Activated T-cell treated with anti-CD3 and anti-CD28 coated beads for 4 hours (primary cell): Measurements from ENCODE around the gene NEB.
"Not testable (repeated sequence)": the region's sequence is repeated elsewhere in the genome, so short reads cannot be mapped to it uniquely, and the experiment has no call there.

Source experiments
- DNase-seq: peaks from one replicate; pipeline ENCODE4 v3.0.0-alpha.2; 2020

Gene NEB

DNA sequence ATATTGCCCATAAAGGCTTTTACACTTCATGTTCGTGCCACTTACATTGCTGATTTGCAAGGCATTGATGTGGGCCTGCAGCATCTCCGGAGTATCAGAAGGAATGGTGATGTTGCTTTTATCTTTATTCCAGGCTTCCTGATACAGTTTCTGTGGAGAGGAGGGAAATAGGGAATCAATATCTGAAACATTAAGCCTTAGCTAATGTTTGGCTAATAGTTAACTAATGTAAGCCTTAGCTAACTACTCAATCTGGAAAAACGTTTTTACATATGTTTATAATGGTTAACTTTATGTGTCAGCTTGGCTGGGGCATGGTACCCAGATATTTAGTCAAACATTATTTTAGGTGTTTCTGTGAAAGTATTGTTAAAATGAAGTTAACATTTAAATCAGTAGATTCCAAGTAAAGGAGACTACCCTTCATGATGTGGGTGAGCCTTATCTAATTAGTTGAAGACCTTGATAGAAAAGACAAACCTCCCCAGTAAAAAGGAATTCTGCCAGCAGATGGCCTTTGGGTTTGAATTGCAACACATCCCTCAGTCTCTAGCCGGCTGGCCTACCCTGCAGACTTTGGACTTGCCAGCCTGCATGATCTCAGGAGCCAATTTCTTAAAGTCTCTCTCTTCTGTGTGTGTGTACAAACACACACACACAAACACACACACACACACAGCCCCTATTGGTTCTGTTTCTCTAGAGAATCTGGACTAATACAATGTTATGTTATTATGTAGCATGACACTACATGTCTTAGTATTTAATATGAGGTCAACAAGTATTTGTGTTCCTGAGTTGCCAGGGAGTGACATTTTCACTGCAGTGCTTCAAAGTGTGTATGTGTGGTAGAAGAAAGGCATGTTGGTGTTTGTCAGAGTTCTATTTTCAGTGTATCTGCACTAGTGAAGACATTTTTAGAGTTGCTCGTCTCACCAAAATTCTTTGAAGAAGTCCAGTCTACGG, 126.5 kb downstream of the NEB start:
- not testable (repeated sequence) for DNase-seq

DNA sequence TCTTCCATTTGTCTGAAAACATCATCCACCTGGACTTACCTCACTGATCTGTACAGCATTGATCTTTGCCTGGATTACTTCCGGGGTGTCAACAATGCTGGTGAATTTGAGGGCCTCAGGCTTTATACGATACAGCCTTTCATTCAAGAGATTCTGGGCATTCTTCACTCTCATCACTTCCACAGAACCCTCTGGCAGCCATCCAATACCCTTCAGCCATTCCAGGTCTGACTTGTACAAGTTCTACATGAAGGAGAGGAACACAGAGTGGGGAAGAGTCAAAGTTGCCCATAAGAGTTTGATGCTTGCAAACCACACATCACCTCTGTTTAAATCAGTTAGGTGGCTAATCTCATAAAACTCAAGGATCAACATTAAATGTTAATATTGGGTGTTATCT, 130.7 kb downstream of the NEB start:
- DNase-seq: not testable (repeated sequence)

DNA sequence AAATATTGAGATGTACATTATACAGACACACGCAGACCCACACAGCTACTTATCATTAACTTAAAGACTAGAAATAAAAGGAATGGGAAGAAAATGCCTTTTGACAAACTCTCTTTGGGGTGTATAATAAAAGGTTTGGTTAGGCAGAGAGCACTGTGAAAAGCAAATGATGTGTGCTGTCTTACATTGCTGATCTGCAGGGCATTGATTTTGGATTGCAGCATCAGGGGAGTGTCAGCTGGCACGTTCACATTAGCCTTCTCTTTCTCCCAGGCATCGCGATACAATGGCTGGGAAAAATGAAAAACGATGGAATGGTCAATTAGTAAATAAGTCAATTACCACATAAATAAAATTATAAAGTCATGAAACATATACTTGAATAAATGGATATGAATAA, 131.9 kb downstream of the NEB start:
- not testable (repeated sequence) for DNase-seq

DNA sequence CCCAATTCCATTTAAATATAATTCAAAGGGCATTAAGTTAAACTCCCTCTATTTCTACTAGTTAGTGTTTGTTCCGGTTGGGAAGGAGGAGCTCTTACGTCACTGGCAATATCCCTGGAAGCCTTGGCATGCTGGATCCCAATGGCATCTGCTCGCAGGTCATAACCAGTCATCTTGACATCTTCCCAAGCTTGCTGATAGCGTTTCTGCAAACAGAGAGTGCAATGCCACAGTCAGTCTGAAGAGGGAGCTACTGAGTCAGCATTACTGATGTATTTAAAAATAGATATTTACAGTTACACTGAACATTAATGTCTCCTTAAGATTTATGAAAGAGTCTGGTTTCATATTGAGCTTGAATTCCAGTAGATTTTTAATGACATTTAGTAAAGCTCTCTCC, 132.5 kb downstream of the NEB start:
- DNase-seq: not testable (repeated sequence)

DNA sequence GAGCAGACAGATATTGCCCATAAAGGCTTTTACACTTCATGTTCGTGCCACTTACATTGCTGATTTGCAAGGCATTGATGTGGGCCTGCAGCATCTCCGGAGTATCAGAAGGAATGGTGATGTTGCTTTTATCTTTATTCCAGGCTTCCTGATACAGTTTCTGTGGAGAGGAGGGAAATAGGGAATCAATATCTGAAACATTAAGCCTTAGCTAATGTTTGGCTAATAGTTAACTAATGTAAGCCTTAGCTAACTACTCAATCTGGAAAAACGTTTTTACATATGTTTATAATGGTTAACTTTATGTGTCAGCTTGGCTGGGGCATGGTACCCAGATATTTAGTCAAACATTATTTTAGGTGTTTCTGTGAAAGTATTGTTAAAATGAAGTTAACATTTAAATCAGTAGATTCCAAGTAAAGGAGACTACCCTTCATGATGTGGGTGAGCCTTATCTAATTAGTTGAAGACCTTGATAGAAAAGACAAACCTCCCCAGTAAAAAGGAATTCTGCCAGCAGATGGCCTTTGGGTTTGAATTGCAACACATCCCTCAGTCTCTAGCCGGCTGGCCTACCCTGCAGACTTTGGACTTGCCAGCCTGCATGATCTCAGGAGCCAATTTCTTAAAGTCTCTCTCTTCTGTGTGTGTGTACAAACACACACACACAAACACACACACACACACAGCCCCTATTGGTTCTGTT, 137.2 kb downstream of the NEB start:
- DNase-seq: not testable (repeated sequence)

DNA sequence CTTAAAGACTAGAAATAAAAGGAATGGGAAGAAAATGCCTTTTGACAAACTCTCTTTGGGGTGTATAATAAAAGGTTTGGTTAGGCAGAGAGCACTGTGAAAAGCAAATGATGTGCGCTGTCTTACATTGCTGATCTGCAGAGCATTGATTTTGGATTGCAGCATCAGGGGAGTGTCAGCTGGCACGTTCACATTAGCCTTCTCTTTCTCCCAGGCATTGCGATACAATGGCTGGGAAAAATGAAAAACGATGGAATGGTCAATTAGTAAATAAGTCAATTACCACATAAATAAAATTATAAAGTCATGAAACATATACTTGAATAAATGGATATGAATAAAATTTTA, 142.4 kb downstream of the NEB start:
- DNase-seq: not testable (repeated sequence)

DNA sequence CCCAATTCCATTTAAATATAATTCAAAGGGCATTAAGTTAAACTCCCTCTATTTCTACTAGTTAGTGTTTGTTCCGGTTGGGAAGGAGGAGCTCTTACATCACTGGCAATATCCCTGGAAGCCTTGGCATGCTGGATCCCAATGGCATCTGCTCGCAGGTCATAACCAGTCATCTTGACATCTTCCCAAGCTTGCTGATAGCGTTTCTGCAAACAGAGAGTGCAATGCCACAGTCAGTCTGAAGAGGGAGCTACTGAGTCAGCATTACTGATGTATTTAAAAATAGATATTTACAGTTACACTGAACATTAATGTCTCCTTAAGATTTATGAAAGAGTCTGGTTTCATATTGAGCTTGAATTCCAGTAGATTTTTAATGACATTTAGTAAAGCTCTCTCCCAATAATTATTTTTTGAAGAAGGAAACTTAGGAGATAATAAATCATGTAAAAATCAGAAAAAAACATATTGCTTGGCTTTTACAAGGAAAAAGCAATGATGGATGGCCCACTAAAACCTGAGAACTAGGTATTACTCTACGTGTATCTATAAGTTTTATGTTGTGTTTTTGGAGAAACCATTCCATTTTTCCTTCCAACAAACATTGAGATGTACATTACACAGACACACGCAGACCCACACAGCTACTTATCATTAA, 142.9 kb downstream of the NEB start:
- DNase-seq: not testable (repeated sequence)

DNA sequence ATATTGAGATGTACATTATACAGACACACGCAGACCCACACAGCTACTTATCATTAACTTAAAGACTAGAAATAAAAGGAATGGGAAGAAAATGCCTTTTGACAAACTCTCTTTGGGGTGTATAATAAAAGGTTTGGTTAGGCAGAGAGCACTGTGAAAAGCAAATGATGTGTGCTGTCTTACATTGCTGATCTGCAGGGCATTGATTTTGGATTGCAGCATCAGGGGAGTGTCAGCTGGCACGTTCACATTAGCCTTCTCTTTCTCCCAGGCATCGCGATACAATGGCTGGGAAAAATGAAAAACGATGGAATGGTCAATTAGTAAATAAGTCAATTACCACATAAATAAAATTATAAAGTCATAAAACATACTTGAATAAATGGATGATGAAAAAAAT, 153.0 kb downstream of the NEB start:
- DNase-seq: not testable (repeated sequence)

DNA sequence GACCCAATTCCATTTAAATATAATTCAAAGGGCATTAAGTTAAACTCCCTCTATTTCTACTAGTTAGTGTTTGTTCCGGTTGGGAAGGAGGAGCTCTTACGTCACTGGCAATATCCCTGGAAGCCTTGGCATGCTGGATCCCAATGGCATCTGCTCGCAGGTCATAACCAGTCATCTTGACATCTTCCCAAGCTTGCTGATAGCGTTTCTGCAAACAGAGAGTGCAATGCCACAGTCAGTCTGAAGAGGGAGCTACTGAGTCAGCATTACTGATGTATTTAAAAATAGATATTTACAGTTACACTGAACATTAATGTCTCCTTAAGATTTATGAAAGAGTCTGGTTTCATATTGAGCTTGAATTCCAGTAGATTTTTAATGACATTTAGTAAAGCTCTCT, 153.6 kb downstream of the NEB start:
- DNase-seq: not testable (repeated sequence)

DNA sequence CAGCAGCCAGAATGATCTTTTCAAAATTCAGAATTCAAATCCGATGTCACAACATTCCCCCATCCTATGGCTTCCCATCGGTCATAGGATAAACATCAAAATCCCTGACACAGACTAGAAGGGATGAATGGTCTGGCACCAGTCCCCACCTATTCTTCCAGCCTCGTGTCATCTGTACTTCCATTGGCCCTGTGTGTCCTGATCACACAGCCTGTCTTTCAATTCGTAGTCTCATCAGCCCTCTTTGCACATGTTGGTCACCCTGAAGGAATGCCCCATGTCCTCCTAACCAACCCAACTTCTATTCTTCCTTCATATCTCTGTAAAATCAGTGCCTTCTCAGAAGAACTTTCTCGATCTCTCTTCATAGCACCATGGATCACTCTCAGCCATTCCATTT, 157.2 kb downstream of the NEB start:
- DNase-seq: no peak

DNA sequence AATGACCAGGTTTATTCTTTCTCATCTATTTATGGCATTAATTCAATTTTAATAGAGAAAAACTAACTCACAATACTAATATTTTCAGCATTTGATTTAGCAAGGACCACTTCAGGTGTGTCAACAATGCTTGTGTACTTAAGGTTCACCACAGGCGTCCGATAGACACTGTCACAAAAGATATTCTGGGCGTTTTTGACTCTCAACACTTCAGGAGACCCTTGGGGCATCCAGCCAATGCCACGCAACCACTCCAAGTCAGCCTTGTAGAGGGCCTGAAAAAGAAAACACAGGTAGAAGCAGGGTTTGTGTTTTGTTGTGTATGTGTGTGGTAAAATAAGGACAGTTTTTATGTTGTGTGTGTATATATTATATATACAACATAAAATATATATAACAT, 158.2 kb downstream of the NEB start:
- no peak for DNase-seq

DNA sequence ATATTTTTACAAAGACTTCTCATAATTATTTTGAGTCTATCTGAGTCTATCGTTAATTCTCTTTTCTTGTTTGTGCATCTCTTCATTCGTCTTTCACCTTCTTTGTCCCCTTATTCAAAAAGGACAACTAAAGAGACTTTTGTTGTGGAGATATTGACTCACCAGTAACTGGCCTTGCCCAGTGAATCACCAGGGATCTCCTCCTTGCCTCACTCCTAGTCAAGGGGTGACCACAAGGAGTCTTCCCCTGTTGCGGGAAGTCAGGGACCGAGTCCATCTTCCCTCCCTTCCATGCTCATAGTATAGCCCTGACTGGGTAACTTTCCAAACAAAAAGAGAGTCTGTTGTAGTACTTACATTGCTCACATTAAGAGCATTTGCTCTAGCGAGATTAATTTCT, 158.9 kb downstream of the NEB start:
- no peak for DNase-seq

DNA sequence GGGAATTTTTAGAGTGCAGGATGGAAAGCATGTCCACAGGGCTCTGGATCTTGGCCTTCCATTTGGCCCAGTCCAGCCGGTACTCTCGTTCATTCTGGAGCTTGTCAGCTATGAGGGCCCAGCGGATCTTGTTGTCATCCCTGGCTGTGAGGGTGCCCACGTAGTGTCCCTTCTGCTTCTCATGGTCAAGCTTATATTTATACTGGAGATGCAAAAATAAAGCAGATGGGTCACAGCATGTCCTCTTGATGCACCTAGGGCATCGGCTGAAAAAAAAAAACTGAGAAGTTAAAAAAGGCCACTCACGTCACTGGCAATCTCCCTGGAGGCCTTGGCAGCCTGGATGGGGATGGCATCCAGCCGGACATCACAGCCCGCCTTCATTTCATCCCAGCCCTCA, 164.1 kb downstream of the NEB start:
- no peak for DNase-seq

DNA sequence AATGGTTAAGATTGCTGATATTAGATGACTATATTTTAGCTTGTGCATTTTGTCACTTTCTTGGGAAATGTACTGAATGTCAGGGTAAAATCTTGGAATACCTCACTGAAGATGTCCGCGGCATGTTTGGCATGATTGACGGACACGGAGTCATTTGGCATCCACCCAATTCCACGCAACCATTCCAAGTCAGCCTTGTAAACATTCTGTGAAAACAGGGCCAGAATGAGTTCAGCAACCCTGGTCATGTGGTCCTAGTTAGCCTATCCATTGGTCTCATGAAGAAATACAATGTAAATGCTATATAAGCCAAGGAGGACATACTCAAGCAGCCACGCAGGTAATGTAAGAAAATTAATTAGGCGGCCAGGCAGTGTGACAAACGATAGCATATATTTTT, 165.1 kb downstream of the NEB start:
- no peak for DNase-seq

DNA sequence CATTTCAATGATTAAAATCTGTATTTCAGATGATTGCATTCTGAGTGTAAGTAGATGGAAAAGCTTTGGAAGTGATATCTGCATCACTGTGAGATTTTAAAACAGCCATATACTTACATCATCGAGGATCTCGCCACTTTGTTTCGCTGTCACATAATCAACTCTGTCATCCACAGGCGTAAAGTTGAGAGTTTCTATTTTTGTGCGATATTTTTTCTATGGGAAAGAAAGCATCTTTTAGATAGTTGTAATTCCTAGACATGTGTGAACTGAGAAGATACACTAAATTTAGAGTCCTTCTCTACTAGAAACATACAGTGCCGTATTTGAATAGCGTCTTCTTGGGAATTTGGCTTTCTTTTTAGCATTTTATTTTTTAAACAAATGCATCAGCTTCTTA, 165.8 kb downstream of the NEB start:
- no peak for DNase-seq

DNA sequence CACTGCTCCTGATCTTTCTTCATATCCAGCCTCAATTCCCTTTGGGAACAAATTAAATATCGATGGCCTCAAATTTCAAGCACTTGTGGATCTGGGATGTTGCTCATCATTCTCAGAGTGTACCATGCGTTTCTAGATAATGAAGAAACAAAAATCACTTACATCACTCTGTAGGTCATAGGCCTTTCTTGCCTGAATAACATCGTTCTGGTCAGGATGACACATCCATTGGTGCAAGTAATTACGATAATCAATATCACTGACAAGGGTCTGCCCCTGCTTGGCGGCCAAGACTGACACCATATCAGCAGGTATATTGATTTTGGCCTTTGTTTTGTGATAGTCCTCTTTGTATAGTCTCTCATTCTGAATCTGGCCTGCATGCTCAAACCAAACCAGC, 167.3 kb downstream of the NEB start:
- no peak for DNase-seq

DNA sequence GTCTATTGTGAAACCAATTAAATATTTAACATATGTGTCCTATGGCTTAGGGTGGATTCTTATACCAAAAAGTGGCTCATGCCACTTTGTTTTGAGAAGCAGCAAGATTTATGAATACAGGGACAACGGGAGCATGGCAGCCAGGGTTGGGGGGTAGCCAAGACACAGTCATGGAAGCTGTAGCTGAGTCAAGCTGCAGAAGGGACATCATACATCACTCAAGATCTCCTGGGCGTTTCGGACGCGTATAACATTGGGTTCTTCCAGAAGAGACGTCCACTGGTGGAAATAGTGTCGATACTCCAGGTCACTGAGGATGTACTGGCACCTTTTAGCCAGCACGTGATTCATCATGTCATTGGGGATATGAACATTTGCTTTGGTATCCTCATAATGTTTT, 171.9 kb downstream of the NEB start:
- DNase-seq: no peak

DNA sequence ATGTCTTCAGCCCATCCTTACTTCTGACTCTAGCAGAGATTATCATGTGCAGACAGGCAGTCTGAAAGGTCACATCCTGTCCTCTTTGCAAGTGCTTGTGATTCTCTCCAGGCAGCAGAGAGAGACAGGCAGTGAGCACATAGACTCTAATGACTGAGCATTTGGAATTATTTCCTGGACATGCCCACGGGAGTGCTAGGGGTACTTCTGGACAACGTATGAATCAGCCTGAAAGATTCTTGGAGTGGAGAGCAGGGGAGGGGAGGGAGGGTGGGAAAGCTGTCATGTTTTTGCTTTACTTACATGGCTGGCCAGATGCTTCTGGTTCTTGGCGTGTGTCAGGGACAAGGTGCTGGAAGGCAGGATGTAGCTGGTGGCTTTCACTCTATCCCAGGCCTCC, 174.0 kb downstream of the NEB start:
- no peak for DNase-seq

DNA sequence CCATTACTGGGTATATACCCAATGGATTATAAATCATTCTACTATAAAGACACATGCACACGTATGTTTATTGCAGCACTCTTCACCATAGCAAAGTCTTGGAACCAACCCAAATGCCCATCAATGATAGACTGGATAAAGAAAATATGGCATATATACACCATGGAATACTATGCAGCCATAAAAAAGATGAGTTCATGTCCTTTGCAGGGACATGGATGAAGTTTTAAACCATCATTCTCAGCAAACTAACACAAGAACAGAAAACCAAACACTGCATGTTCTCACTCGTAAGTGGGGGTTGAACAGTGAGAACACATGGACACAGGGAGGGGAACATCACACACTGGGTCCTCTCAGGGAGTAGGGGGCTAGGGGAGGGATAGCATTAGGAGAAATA, 174.8 kb downstream of the NEB start:
- not testable (repeated sequence) for DNase-seq

DNA sequence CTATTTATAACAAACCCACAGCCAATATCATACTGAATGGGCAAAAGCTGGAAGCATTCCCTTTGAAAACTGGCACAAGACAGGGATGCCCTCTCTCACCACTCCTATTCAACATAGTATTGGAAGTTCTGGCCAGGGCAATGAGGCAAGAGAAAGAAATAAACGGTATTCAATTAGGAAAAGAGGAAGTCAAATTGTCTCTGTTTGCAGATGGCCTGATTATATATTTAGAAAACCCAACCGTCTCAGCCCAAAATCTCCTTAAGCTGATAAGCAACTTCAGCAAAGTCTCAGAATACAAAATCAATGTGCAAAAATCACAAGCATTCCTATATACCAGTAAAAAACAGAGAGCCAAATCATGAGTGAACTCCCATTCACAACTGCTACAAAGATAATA, 176.4 kb downstream of the NEB start:
- not testable (repeated sequence) for DNase-seq

DNA sequence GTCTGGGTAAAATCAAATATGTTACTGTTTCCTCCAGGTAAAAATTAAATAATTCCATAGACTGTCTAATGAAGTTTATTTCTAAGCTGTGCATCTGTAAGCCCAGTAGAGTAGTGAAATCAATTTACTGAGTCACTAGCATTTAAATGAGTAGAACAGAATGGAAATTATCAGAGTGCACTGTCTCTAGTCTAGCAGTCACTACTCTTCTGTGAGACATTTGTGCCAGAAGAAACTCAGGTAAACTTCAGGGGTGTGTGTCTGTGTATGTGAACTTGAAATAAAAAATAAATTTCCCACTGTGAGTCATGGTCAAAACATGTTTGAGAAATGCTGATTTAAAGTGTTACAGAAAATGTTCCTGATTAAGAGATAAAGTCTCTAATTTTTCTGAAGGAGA, 178.2 kb downstream of the NEB start:
- no peak for DNase-seq

DNA sequence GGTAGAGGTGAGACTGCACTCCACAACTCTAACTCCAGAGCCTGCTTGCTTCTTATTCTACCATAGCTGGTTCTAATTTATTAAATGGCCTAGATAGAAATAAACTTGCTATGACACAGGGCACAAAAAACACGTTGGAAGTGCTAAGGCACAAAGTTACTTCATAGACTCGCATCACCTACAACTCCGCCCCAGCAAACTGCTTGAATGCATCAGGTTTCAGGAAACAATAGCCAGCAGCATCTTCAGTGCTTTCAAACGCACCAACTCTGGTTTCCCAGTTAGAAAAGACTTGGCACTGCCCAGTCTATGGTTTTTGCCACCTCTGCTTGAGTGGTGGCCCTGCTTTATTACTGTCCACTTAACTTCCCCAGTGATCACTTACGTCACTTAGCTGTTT, 182.0 kb downstream of the NEB start:
- no peak for DNase-seq

DNA sequence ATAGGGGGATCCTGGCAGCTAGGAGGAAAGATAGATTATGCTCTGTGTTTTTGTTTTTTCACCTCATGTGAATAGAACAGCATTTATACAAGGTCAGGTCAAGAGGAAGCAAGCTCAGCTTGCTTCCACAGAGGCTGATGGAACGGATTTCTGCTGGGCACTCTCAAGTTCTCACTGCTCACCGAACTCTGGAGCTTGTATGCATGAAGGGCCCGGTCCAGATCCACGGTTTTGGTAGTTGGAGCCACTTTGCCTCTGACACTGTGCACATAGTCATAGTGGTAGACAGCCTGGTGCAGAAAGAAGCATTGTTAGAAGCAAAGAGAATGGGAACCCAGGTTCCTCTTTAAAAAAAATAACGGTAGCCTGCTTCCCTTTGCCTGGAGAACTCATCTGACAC, 182.7 kb downstream of the NEB start:
- no peak for DNase-seq

DNA sequence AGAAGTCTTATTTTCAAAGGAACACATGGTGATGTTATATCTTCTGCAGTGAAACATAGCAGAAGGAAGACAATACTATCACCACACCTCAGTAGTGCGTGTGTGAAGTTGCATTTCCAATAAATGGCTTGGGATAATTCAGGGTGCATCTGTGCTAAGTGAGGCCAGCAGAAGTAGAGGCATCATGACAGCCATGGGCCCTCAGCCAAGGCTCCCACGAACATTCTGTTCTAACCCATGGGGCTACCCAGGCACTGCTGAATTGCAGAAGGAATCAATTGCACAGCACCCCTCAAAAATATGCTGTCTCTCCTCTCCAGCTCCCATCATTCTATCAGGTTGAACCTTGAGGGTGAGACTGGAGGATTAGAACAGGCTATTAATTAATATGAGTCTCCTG, 185.1 kb downstream of the NEB start:
- DNase-seq: no peak
